ENCODE measurements around the gene LARGE2. TPM values are rescaled to one million over a fixed set of nuclear protein-coding genes. Genes with fewer than 3 reads are reported as not detected.

Gene LARGE2
- total RNA-seq, 1 donor from 2014 or later: 6.0 TPM

GRCh38 chr11:45941285-45941684, 18.8 kb downstream of the LARGE2 start:
- peaks cover 68% of the 10 kb centered on the region for H3K36me3 ChIP-seq
- H3K4me1 ChIP-seq: no peaks in the 10 kb centered on the region
- ATAC-seq (no peak), DNase-seq (no peak)
- H3K27ac ChIP-seq: no peak overlapping the region
- intact Hi-C loops (cut with DNase I): no loop called here
- no peaks in the 10 kb centered on the region for H3K27me3 ChIP-seq
- no peaks in the 10 kb centered on the region for H3K9me3 ChIP-seq
- no peak for TF ChIP-seq CTCF (IDR thresholded peaks at IDR 0.05)
- no peak overlapping the region for H3K4me3 ChIP-seq

GRCh38 chr11:45942381-45942780, 19.9 kb downstream of the LARGE2 start:
- no peak for ATAC-seq
- H3K4me1 ChIP-seq: no peaks in the 10 kb centered on the region
- peaks cover 68% of the 10 kb centered on the region for H3K36me3 ChIP-seq
- H3K27ac ChIP-seq: no peak overlapping the region
- intact Hi-C loops (cut with DNase I): no loop called here
- H3K27me3 ChIP-seq: no peaks in the 10 kb centered on the region
- H3K9me3 ChIP-seq: no peaks in the 10 kb centered on the region
- no peak overlapping the region for H3K4me3 ChIP-seq
- DNase-seq: no peak
- TF ChIP-seq CTCF (IDR thresholded peaks at IDR 0.05): no peak

GRCh38 chr11:45945397-45945999, 23.0 kb downstream of the LARGE2 start:
- Histone ChIP-seq H3K4me1 (no peaks in the 10 kb centered on the region), H3K27ac (no peak overlapping the region), H3K36me3 (peaks cover 88% of the 10 kb centered on the region), H3K27me3 (no peaks in the 10 kb centered on the region), H3K9me3 (no peaks in the 10 kb centered on the region), H3K4me3 (no peak overlapping the region)
- ATAC-seq (no peak), DNase-seq (no peak)
- TF ChIP-seq CTCF (IDR thresholded peaks at IDR 0.05): no peak
- intact Hi-C loops (cut with DNase I): no loop called here

- no peak overlapping the region for H3K4me3 ChIP-seq
- no peaks in the 10 kb centered on the region for H3K9me3 ChIP-seq
- no peak for ATAC-seq
- no peak for DNase-seq
- H3K27me3 ChIP-seq: no peaks in the 10 kb centered on the region
- peaks cover 96% of the 10 kb centered on the region for H3K36me3 ChIP-seq
- no peak for TF ChIP-seq CTCF (IDR thresholded peaks at IDR 0.05)
- H3K27ac ChIP-seq: no peak overlapping the region
- intact Hi-C loops (cut with DNase I): no loop called here
- no peaks in the 10 kb centered on the region for H3K4me1 ChIP-seq
Measured at GRCh38 chr11:45947885-45948284, 25.4 kb downstream of the LARGE2 start.

- H3K4me1 ChIP-seq: no peaks in the 10 kb centered on the region
- no peak for DNase-seq
- no peak overlapping the region for H3K4me3 ChIP-seq
- intact Hi-C loops (cut with DNase I): no loop called here
- no peak for TF ChIP-seq CTCF (IDR thresholded peaks at IDR 0.05)
- no peak overlapping the region for H3K27ac ChIP-seq
- H3K27me3 ChIP-seq: no peaks in the 10 kb centered on the region
- ATAC-seq: no peak
- H3K36me3 ChIP-seq: peaks cover 97% of the 10 kb centered on the region
- H3K9me3 ChIP-seq: no peaks in the 10 kb centered on the region
Measured at GRCh38 chr11:45948356-45948755, 25.9 kb downstream of the LARGE2 start.

- TF ChIP-seq CTCF (IDR thresholded peaks at IDR 0.05): no peak
- intact Hi-C loops (cut with DNase I): no loop called here
- no peaks in the 10 kb centered on the region for H3K27me3 ChIP-seq
Measured at GRCh38 chr11:45949992-45950407, 27.5 kb downstream of the LARGE2 start.

More at GRCh38 chr11:45949992-45950407, 27.5 kb downstream of the LARGE2 start:
- ATAC-seq (no peak), DNase-seq (no peak)
- H3K36me3 ChIP-seq: peaks cover 91% of the 10 kb centered on the region
- H3K4me3 ChIP-seq: no peak overlapping the region
- no peak overlapping the region for H3K27ac ChIP-seq
- H3K4me1 ChIP-seq: no peaks in the 10 kb centered on the region
- no peaks in the 10 kb centered on the region for H3K9me3 ChIP-seq
